IMR-90 (cell line): ENCODE results near the gene CBFA2T3. TPM values are rescaled to one million over a fixed set of nuclear protein-coding genes. Genes with fewer than 3 reads are reported as not detected.

Experiments used
- ATAC-seq: fragments of 200-7000 bp; cut with Tn5 transposase; 2 replicates; pipeline ENCODE4 v1.9.1; 2020; ENCODE audit warnings: low read depth, mild to moderate bottlenecking, moderate library complexity
- BruUV-seq: library from RNA; stranded (reverse); fragments of 400-500 nt; replicated peaks from 2 replicates; lab custom pipeline; 2021; lab: Mats Ljungman, UMichigan
- CTCF ChIA-PET: fragments of 300-600 bp; formaldehyde crosslinking; extraction: SDS; loops from one replicate; lab custom pipeline; 2021; ENCODE audit warnings: antibody characterized with exemption; lab: Yijun Ruan, JAX
- POLR2A ChIA-PET: fragments of 300-600 bp; sonication (Branson Sonifier 250); formaldehyde crosslinking; loops from one replicate; lab custom pipeline; 2022; ENCODE audit warnings: antibody characterized with exemption; ENCODE audit not compliant: unreplicated experiment; lab: Charles Lee
- DNase-seq: peaks from one replicate; pipeline ENCODE4 v3.0.0; 2013
- H2AFZ ChIP-seq: replicated peaks from 2 replicates; pipeline ENCODE3; 2013; ENCODE audit warnings: low read length, mild to moderate bottlenecking; ENCODE audit not compliant: poor library complexity
- H2AK5ac ChIP-seq: 2 replicates; pipeline ENCODE4 v1.6.1; 2013; ENCODE audit warnings: low read depth, low read length, inconsistent platforms
- H2AK9ac ChIP-seq: replicated peaks from 2 replicates; pipeline ENCODE3; 2013; ENCODE audit warnings: mild to moderate bottlenecking, low read depth, low read length, moderate library complexity; ENCODE audit not compliant: poor library complexity
- H2BK120ac ChIP-seq: 2 replicates; pipeline ENCODE4 v1.6.1; 2013; ENCODE audit warnings: low read depth, low read length, inconsistent platforms
- H2BK15ac ChIP-seq: 3 replicates; pipeline ENCODE4 v1.6.1; 2013; ENCODE audit warnings: low read depth, low read length, inconsistent platforms
- H2BK20ac ChIP-seq: 2 replicates; pipeline ENCODE4 v1.6.1; 2013; ENCODE audit warnings: low read depth, mild to moderate bottlenecking, inconsistent platforms, low read length, moderate library complexity
- H2BK5ac ChIP-seq: 2 replicates; pipeline ENCODE4 v1.6.1; 2013; ENCODE audit warnings: mild to moderate bottlenecking, low read depth, low read length, inconsistent platforms; ENCODE audit not compliant: poor library complexity, severe bottlenecking
- H3K14ac ChIP-seq: replicated peaks from 2 replicates; pipeline ENCODE4 v1.6.1; 2013; ENCODE audit warnings: low read depth, low read length, inconsistent platforms
- H3K18ac ChIP-seq: 2 replicates; pipeline ENCODE4 v1.6.1; 2013; ENCODE audit warnings: low read depth, low read length, control low read depth
- H3K23ac ChIP-seq: 2 replicates; pipeline ENCODE4 v1.6.1; 2013; ENCODE audit warnings: low read depth, low read length, inconsistent platforms
- H3K27ac ChIP-seq: 2 replicates; pipeline ENCODE4 v1.5.1; 2013; ENCODE audit warnings: mild to moderate bottlenecking, control low read depth, low read length; ENCODE audit not compliant: insufficient read depth
- H3K27me3 ChIP-seq: 2 replicates; pipeline ENCODE4 v1.6.1; 2013; ENCODE audit warnings: low read length; ENCODE audit not compliant: control insufficient read depth, insufficient read depth
- H3K36me3 ChIP-seq: 2 replicates; pipeline ENCODE4 v1.6.1; 2013; ENCODE audit warnings: low read length, mixed read lengths; ENCODE audit not compliant: control insufficient read depth, insufficient read depth
- H3K4ac ChIP-seq: 2 replicates; pipeline ENCODE4 v1.6.1; 2013; ENCODE audit warnings: low read depth, low read length, inconsistent platforms
- H3K4me1 ChIP-seq: 2 replicates; pipeline ENCODE4 v1.6.1; 2013; ENCODE audit warnings: low read length, mixed read lengths; ENCODE audit not compliant: control insufficient read depth, insufficient read depth
- H3K4me2 ChIP-seq: 2 replicates; pipeline ENCODE4 v1.6.1; 2013; ENCODE audit warnings: low read depth, mild to moderate bottlenecking, control low read depth, low read length, moderate library complexity
- H3K4me3 ChIP-seq: 2 replicates; pipeline ENCODE4 v1.5.1; 2013; ENCODE audit warnings: low read depth, mild to moderate bottlenecking, control low read depth, low read length, moderate library complexity; ENCODE audit not compliant: insufficient read depth
- H3K56ac ChIP-seq: 2 replicates; pipeline ENCODE4 v1.6.1; 2013; ENCODE audit warnings: low read length, inconsistent platforms; ENCODE audit not compliant: insufficient read depth; ENCODE audit errors: extremely low read depth
- H3K79me1 ChIP-seq, 2 experiments: 2 replicates each; pipeline ENCODE4 v1.6.1; 2013; ENCODE audit warnings: low read length in 2 of 2, inconsistent platforms in 1 of 2, low read depth in 1 of 2
- H3K9ac ChIP-seq: 2 replicates; pipeline ENCODE4 v1.6.1; 2013; ENCODE audit warnings: low read depth, low read length, control low read depth
- H3K9me1 ChIP-seq: 2 replicates; pipeline ENCODE4 v1.6.1; 2013; ENCODE audit warnings: low read length, inconsistent platforms; ENCODE audit not compliant: insufficient read depth
- H3K9me3 ChIP-seq: 2 replicates; pipeline ENCODE4 v1.6.1; 2013; ENCODE audit warnings: low read length; ENCODE audit not compliant: control insufficient read depth, insufficient read depth
- H4K20me1 ChIP-seq: 2 replicates; pipeline ENCODE4 v1.6.1; 2013; ENCODE audit warnings: low read length, inconsistent platforms; ENCODE audit not compliant: insufficient read depth
- H4K5ac ChIP-seq: 2 replicates; pipeline ENCODE4 v1.6.1; 2013; ENCODE audit warnings: mild to moderate bottlenecking, low read depth, low read length, control low read depth
- H4K8ac ChIP-seq, 2 experiments: 2 replicates each; pipeline ENCODE4 v1.6.1; 2013; ENCODE audit warnings: low read depth in 2 of 2, low read length in 2 of 2, control low read depth in 1 of 2, inconsistent platforms in 1 of 2
- H4K91ac ChIP-seq: 2 replicates; pipeline ENCODE4 v1.6.1; 2013; ENCODE audit warnings: low read depth, low read length, inconsistent platforms; ENCODE audit not compliant: insufficient read depth
- CEBPB ChIP-seq: IDR thresholded peaks from 2 replicates; pipeline ENCODE4 v1.6.1; 2012; ENCODE audit warnings: low read depth, low read length, improper control_type of control experiment
- CTCF ChIP-seq: conservative IDR thresholded peaks from 2 replicates; pipeline ENCODE4 v1.5.1; 2012; ENCODE audit warnings: mild to moderate bottlenecking, low read depth, low read length, improper control_type of control experiment
- MXI1 ChIP-seq: IDR thresholded peaks from 2 replicates; pipeline ENCODE4 v1.6.1; 2012; ENCODE audit warnings: low read depth, mild to moderate bottlenecking, low read length, moderate library complexity, borderline replicate concordance
- RAD21 ChIP-seq: IDR thresholded peaks from 2 replicates; pipeline ENCODE4 v1.6.1; 2012; ENCODE audit warnings: low read length, improper control_type of control experiment
- RCOR1 ChIP-seq: IDR thresholded peaks from 2 replicates; pipeline ENCODE4 v1.6.1; 2012; ENCODE audit warnings: mild to moderate bottlenecking, low read length, improper control_type of control experiment; ENCODE audit not compliant: insufficient replicate concordance
- USF2 ChIP-seq: fragments of 150-350 bp; IDR thresholded peaks from 2 replicates; pipeline ENCODE4 v1.6.1; 2017; ENCODE audit warnings: mild to moderate bottlenecking, antibody characterized with exemption, low read length, low read depth
- WGBS, 2 experiments: methylation state at CpG; one replicate each; pipeline versions ENCODE4 v1.1.5 to v1.1.7; 2013; ENCODE audit warnings: missing lambda C conversion rate in 2 of 2; ENCODE audit not compliant: insufficient read length in 1 of 2; ENCODE audit errors: extremely low coverage in 2 of 2; 5-methylcytosine and 5-hydroxymethylcytosine counted together
- dilution Hi-C: fragments of 300-500 bp; cut with HindIII; formaldehyde crosslinking; loops from one replicate; pipeline ENCODE4 v1.14.3; 2018; ENCODE audit warnings: low sequenced_read_pairs; ENCODE audit not compliant: unreplicated experiment
- in situ Hi-C: fragments of 300-500 bp; cut with MboI; formaldehyde crosslinking; loops from 3 replicates; pipeline ENCODE4 v1.14.3; 2019; ENCODE audit warnings: low sequenced_read_pairs, inconsistent platforms, mixed read lengths
- intact Hi-C: fragments of 100-400 bp; cut with micrococcal nuclease; formaldehyde crosslinking; loops from 2 replicates; pipeline ENCODE4 v1.10.0; 2022
- polyA plus RNA-seq, 3 experiments: library from polyadenylated mRNA; depleted of rRNA; stranded (reverse); fragments of >200 nt; gene quantifications; 2 replicates each; pipeline ENCODE4 v1.2.3, GENCODE V29; 2012; ENCODE audit warnings: low replicate concordance in 1 of 3
- total RNA-seq: library from RNA; depleted of rRNA; stranded (reverse); fragments of >200 nt; gene quantifications from 2 replicates; pipeline ENCODE4 v1.2.3, GENCODE V29; 2012

The CBFA2T3 gene
- total and polyA plus RNA-seq, 2 of the 4 experiments (the other 2 are of a cell fraction), result not detected

- H4K5ac ChIP-seq, result no peak overlapping the region
- no peaks in the 10 kb centered on the region for H3K4me1 ChIP-seq
- H2BK120ac ChIP-seq, result no peak overlapping the region
- no peak overlapping the region for H4K8ac ChIP-seq
- no peak overlapping the region for H3K9ac ChIP-seq
- ChIA-PET POLR2A (interaction anchor here (0.6 kb wide), 1 partner anchor 11 kb away, joined by 3 read pairs; no protein-coding TSS in a partner anchor), CTCF (no interaction called here)
- H4K20me1 ChIP-seq, result no peaks in the 10 kb centered on the region
- no peak overlapping the region for H3K23ac ChIP-seq
- intact Hi-C loops, result no loop called here
- no peak overlapping the region for H3K4ac ChIP-seq
- no peak overlapping the region for H2AK5ac ChIP-seq
- no peaks in the 10 kb centered on the region for H3K79me1 ChIP-seq
- H3K27ac ChIP-seq, result no peak overlapping the region
- DNase-seq, result no peak
- H3K14ac ChIP-seq, result no peak overlapping the region
- H3K56ac ChIP-seq, result no peak overlapping the region
- peaks cover 43% of the 10 kb centered on the region for H3K27me3 ChIP-seq
- H2AFZ ChIP-seq, result no peak overlapping the region
- peaks cover 12% of the 10 kb centered on the region for H3K9me3 ChIP-seq
- no peak overlapping the region for H4K91ac ChIP-seq
- H3K9me1 ChIP-seq, result no peaks in the 10 kb centered on the region
- H2BK5ac ChIP-seq, result no peak overlapping the region
- dilution Hi-C loops, result no loop called here
- no peak for ATAC-seq
- no peak overlapping the region for H2BK15ac ChIP-seq
- H2BK20ac ChIP-seq, result no peak overlapping the region
- H3K4me2 ChIP-seq, result no peak overlapping the region
- TF ChIP-seq RCOR1 (no peak), CTCF (no peak), MXI1 (no peak), CEBPB (no peak), RAD21 (no peak), USF2 (no peak)
- no TSS peak for BruUV-seq
- H3K18ac ChIP-seq, result no peak overlapping the region
- no peaks in the 10 kb centered on the region for H3K36me3 ChIP-seq
- in situ Hi-C loops, result no loop called here
- WGBS, 2 experiments, result 62% methylated on average over 7 of the region's 23 CpGs; no CpG with 5 or more reads in 1 of the 2 experiments
- no peak overlapping the region for H2AK9ac ChIP-seq
- H3K4me3 ChIP-seq, result no peak overlapping the region
Measured at GRCh38 chr16:89005201-89006035, 28.4 kb upstream of the CBFA2T3 start.
